ENCODE results near the gene RNF217.
"Not testable (repeated sequence)": the region's sequence is repeated elsewhere in the genome, so short reads cannot be mapped to it uniquely, and the experiment has no call there.

Gene RNF217

DNA sequence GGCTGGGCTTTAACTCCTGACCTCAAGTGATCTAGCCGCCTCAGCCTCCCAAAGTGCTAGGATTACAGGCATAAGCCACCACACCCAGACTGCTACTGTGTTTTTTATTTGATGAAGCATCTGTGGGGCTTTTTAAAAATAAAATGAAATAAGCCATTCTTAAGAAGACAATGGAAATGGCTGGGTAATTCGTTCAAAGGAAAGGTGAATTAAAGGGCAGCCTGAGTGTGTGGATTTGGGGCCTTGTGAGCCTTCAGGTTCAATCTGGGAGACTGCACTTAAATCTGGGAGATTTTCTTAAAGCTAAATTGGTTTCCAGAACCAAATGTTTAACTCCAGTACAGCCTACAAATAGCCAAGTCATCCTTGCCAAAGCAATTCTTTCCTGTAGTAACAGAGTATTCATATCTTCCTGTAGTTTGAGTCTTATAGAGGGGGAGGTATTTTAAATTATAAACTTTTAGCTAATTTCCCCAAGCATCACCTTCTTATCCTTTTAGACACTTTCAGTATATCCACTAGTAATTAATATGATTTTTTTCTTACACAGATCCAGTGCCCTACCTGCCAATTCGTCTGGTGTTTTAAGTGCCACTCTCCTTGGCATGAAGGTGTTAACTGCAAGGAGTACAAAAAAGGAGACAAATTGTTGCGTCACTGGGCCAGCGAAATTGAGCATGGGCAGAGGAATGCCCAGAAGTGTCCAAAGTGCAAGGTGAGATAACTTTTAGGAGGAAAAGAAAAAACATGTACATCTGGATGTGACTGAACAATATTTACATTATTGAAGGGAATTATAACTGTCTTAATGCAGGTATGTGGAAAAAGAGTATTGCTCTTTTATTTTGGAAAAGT is 95.4 kb downstream of the RNF217 start:
- DNase-seq (ENCODE audit: low spot score) = no peak

GRCh38 chr6:125058546-125058945 is 96.3 kb downstream of the RNF217 start:
- DNase-seq (ENCODE audit: low spot score) = no peak

DNA sequence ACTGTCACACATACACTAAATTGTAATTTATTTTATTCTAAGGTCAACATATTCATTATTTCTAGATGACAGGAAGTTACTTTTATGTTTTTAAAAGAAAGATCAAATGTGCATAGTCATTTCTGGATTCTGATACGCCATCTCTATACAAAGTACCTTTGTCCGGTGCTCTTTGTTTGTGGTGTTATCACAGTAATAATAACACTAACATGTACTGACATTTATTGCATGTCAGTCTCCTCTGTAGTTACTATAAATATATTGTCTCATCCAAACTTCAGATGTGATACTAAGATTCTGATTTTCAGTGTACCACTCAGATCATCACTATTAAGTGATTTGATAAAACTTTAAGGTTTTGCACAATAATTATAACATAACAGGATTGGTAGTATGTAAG is 101.1 kb downstream of the RNF217 start:
- no peak for DNase-seq (ENCODE audit: low spot score)

DNA sequence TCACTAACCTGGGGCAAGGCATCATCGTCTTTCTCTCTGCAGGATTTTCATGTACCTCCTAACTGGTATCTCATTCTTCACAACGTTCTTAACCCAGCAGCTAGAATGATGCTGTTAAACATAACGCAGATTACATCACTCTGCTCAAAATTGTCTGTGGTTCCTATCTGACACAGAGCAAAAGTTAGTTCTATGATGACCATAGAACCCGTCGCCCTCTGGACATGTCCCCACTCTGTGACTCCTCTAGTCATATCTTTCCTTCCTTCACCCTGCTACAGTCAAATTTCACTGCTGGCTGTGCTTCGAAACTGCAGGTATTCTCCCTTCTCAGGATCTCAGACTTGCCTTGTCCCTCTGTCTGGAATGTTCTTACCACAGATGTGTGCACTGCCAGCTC is 103.9 kb downstream of the RNF217 start:
- no peak for DNase-seq (ENCODE audit: low spot score)

- DNase-seq (ENCODE audit: low spot score) = no peak
Observed at GRCh38 chr6:125066964-125067363, 104.7 kb downstream of the RNF217 start.

DNA sequence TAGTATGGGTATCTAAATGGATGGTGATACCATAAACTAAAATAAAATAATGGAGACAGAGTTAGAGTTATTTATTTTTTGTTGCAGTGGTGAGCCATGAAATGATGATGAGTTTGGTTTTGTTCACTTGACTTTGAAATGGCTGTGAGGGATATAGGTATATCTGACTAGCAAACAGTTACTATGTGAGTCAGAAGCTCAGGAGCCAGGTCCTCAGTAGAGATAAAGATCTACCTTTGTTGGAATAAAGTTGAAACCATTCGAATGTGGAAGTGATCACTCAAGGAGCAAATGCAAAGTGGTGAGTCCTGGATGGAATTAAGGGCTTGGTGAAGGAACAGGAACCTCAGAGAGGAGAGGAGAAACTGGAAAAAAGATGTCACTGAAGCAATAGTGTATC is 105.3 kb downstream of the RNF217 start:
- no peak for DNase-seq (ENCODE audit: low spot score)

GRCh38 chr6:125073071-125073470 is 110.8 kb downstream of the RNF217 start:
- no peak for DNase-seq (ENCODE audit: low spot score)

DNA sequence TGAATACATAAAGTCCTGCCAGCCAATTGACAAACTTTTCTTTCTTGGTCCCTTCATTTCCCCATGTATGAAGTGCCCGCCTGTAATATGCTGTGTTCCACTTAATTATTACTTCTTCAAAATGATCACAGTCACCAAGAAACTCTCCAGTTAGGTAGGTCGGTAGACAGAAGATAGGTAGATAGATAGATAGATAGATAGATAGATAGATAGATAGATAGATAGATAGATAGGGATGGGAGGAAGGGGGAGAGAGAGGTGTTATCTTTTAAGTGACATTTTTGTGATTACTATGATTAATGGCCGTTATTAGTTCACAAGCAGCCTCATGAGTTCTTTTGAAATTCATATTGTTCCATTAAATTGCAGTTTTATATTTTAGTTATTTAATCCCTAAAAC is 111.9 kb downstream of the RNF217 start:
- no peak for DNase-seq (ENCODE audit: low spot score)

DNA sequence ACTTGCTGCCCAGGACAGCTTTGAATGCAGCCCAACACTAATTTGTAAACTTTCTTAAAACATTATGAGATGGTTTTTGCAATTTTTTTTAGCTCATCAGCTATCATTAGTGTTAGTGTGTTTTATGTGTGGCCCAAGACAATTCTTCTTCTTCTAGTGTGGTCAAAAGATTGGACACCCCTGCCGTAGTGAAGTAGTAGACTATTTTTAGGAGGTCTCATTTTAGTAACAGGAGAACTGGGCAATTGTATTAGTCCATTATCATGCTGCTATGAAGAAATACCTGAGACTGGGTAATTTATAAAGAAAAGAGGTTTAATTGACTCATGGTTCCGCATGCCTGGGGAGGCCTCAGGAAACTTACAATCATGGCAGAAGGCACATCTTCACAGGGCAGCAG is 112.8 kb downstream of the RNF217 start:
- not testable (repeated sequence) for DNase-seq (ENCODE audit: low spot score)

- DNase-seq (ENCODE audit: low spot score) = no peak
Observed at GRCh38 chr6:125075741-125076481, 113.7 kb downstream of the RNF217 start.

DNA sequence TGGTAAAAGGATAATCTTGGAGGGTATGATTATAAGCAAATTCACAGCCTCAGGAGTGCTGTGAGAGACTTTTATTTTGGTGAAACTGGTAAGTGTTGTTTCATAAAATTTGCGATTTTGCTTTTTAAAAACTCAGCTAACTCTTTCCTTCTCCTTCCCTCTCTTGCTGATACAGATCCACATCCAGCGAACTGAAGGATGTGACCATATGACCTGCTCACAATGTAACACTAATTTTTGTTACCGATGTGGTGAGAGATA is 114.2 kb downstream of the RNF217 start:
- no peak for DNase-seq (ENCODE audit: low spot score)

GRCh38 chr6:125077453-125077852 is 115.2 kb downstream of the RNF217 start:
- DNase-seq (ENCODE audit: low spot score) = peak; percentile 26

GRCh38 chr6:125078602-125079321 is 116.5 kb downstream of the RNF217 start:
- DNase-seq (ENCODE audit: low spot score) = no peak

DNA sequence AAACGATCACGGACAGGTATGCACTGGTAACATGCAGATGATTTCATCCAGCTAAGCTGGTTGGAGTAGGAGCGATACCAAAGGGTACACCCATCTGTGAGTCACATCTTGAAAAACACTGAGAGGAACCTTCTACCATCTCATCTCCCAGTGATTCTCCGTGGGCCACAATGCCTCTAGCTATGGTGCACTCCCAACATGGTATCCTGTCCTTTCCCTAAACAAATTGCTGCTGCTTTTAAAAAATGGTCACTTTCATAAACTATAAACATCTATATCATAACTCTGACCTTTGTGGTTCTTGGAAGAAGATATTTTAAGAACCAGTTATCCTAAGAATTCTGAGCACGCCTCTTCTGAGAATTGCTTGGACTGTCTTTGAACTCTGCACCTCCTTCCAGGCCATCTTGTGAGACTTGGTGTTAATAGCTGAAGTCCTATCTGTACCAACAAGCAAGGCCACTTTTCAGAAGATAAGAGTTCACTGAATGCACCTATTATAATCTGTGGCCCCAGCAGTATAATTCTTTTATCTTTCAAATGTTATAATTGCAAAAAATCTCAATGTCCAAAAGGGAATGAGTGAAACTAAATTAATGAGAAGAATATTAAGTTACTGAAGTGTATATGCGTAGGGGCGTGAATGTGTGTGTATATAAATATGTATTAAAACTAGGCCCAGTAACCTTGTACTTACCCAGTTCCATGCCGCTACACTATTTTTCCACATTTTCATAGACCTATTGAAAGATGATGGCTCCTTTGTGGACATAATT is 120.9 kb downstream of the RNF217 start:
- DNase-seq (ENCODE audit: low spot score) = no peak

- no peak for DNase-seq (ENCODE audit: low spot score)
Observed at GRCh38 chr6:125083684-125083990, 121.4 kb downstream of the RNF217 start.

- DNase-seq (ENCODE audit: low spot score) = no peak
Observed at GRCh38 chr6:125086716-125087115, 124.5 kb downstream of the RNF217 start.

DNA sequence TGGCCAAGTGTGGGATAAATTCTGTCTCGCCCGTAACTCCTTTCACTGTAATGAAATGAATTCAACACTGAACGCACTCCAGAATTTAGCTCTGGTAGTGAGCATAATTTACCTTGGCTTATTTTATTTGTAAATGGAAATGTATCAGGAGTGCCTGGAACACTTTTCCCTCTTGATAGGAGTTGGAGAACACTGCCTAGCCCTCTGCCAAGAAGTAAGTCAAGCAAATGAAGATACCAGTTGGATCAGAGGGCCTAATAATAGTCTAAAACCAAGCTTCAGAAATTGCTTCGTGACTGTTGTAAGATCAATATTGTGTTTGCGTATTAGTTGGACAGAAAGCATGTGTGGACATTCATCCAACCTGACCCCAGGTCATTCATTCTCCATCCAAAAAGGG is 126.7 kb downstream of the RNF217 start:
- no peak for DNase-seq (ENCODE audit: low spot score)

- no peak for DNase-seq (ENCODE audit: low spot score)
Observed at GRCh38 chr6:125094563-125094962, 132.3 kb downstream of the RNF217 start.

DNA sequence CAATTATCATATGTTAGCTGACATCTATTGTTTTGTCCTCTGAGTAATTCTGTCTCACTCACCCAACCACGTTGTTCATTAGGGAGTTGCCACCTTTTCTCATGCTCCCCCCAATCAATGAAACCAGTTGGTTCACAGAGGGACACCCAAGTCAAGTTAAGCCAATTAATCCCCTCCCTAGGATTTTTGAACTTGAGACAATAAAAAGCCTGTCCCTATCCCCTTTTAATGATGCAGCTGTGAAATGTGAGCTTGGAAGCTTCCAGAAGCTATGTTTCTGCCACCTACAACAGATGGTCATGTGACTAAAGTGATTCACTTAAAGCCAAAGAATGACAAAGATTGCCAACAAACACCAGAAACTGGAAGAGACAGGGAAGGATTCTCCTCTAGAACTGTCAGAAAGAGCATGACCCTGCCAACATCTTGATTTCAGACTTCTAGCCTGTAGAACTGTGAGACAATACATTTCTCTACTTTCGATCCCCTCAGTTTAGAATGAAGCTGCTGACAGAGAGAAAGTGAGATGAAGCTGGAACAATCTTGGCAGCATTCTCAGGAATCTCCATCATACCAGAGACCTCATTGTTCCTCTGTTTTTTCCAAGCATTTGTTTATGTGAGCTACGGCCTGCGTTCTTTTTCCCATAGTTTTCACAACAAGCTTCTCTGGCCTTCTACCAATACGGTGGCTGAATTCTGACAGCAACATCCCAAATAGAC is 133.5 kb downstream of the RNF217 start:
- DNase-seq (ENCODE audit: low spot score) = no peak

- no peak for DNase-seq (ENCODE audit: low spot score)
Observed at GRCh38 chr6:125097186-125097585, 134.9 kb downstream of the RNF217 start.

DNA sequence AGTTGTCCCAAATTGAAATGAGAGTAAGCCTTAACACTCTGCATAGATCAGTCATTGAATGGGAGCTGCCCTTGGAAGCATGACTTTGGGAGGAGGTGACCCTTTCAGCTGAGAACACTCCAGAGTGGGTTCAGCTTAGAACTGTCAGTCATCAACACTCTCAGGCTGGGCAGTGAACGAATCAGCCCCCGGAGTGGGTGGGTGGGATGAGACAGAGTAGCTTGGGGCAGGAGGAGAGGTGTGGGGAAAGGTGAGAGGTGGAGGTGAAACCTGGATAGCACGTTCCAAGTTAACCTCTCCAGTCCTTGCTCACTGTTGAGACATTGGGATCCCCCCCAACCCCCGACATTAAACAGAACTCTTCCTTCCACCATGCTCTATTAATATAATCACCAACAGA is 136.0 kb downstream of the RNF217 start:
- no peak for DNase-seq (ENCODE audit: low spot score)

Data from iPS-NIHi11 (cell line).